GM12872 (cell line): ENCODE measurements around the gene GRHL3.

Source experiments
- CTCF ChIP-seq: IDR thresholded peaks from 3 replicates; pipeline ENCODE4 v1.5.1; 2011; ENCODE audit warnings: low read depth, mild to moderate bottlenecking, low read length, moderate library complexity; ENCODE audit not compliant: insufficient read depth

GRHL3 gene

GRCh38 chr1:24295535-24295934, 23.6 kb upstream of the GRHL3 start:
- TF ChIP-seq CTCF = no peak

- TF ChIP-seq CTCF = no peak
Measured at GRCh38 chr1:24297187-24297851, 21.8 kb upstream of the GRHL3 start.

GRCh38 chr1:24297852-24298232, 21.3 kb upstream of the GRHL3 start:
- TF ChIP-seq CTCF = no peak

GRCh38 chr1:24298606-24299005, 20.6 kb upstream of the GRHL3 start:
- no peak for TF ChIP-seq CTCF

GRCh38 chr1:24299901-24300300, 19.3 kb upstream of the GRHL3 start:
- no peak for TF ChIP-seq CTCF

- no peak for TF ChIP-seq CTCF
Measured at GRCh38 chr1:24300971-24301784, 18.0 kb upstream of the GRHL3 start.

- TF ChIP-seq CTCF = no peak
Measured at GRCh38 chr1:24301785-24302175, 17.4 kb upstream of the GRHL3 start.
